Effector memory CD4-positive, alpha-beta T cell (primary cell): ENCODE results near the gene LYSMD2.

Experiments used
- DNase-seq, 3 donors: peaks; one replicate each; pipeline ENCODE4 v3.0.0-alpha.2; 2020
- H3K27ac ChIP-seq: 2 replicates; pipeline ENCODE4 v1.7.0; 2013; ENCODE audit warnings: mild to moderate bottlenecking, low read length, moderate library complexity; ENCODE audit not compliant: insufficient read depth, poor library complexity, severe bottlenecking
- H3K27me3 ChIP-seq: replicated peaks from 2 replicates; pipeline ENCODE4 v1.7.0; 2013; ENCODE audit warnings: mild to moderate bottlenecking, low read length; ENCODE audit not compliant: insufficient read depth, control insufficient read depth, poor library complexity, severe bottlenecking
- H3K36me3 ChIP-seq: 2 replicates; pipeline ENCODE4 v1.7.0; 2013; ENCODE audit warnings: mild to moderate bottlenecking, low read length, moderate library complexity; ENCODE audit not compliant: control insufficient read depth, insufficient read depth
- H3K4me1 ChIP-seq: 2 replicates; pipeline ENCODE4 v1.7.0; 2013; ENCODE audit warnings: low read length, mild to moderate bottlenecking; ENCODE audit not compliant: control insufficient read depth, insufficient read depth, poor library complexity, severe bottlenecking
- H3K4me3 ChIP-seq: 2 replicates; pipeline ENCODE4 v1.7.0; 2013; ENCODE audit warnings: low read length, low read depth, mild to moderate bottlenecking; ENCODE audit not compliant: insufficient read depth, poor library complexity, severe bottlenecking
- H3K9me3 ChIP-seq: 2 replicates; pipeline ENCODE4 v1.7.0; 2013; ENCODE audit warnings: mild to moderate bottlenecking, low read length, moderate library complexity; ENCODE audit not compliant: control insufficient read depth

Gene LYSMD2

GRCh38 chr15:51754267-51754666 lies 16.8 kb upstream of the LYSMD2 start:
- Histone ChIP-seq H3K27me3 (no peaks in the 10 kb centered on the region), H3K4me3 (no peak overlapping the region), H3K4me1 (no peaks in the 10 kb centered on the region), H3K27ac (no peak overlapping the region), H3K36me3 (no peaks in the 10 kb centered on the region), H3K9me3 (no peaks in the 10 kb centered on the region)
- DNase-seq = no peak

- Histone ChIP-seq H3K36me3 (no peaks in the 10 kb centered on the region), H3K9me3 (no peaks in the 10 kb centered on the region)
Measured at GRCh38 chr15:51752888-51753287, 15.4 kb upstream of the LYSMD2 start.

GRCh38 chr15:51751697-51752683 lies 14.5 kb upstream of the LYSMD2 start:
- no peak overlapping the region for H3K27ac ChIP-seq
- H3K4me1 ChIP-seq = no peaks in the 10 kb centered on the region
- H3K9me3 ChIP-seq = no peaks in the 10 kb centered on the region
- peak overlapping the region; percentile 57 for H3K4me3 ChIP-seq
- DNase-seq = no peak
- no peaks in the 10 kb centered on the region for H3K36me3 ChIP-seq
- H3K27me3 ChIP-seq = no peaks in the 10 kb centered on the region

More at GRCh38 chr15:51752888-51753287, 15.4 kb upstream of the LYSMD2 start:
- Histone ChIP-seq H3K27me3 (no peaks in the 10 kb centered on the region), H3K27ac (no peak overlapping the region), H3K4me3 (no peak overlapping the region), H3K4me1 (no peaks in the 10 kb centered on the region)
- DNase-seq = no peak

GRCh38 chr15:51750792-51751696 lies 13.6 kb upstream of the LYSMD2 start, which contains the start of gene TMOD2:
Gene TMOD2 (plus strand): TSS chr15:51751597. CDS start chr15:51766442, 14,845 bp downstream.
- Histone ChIP-seq H3K4me1 (no peaks in the 10 kb centered on the region), H3K36me3 (no peaks in the 10 kb centered on the region), H3K27ac (no peak within 1 kb of the TSS), H3K9me3 (no peaks in the 10 kb centered on the region), H3K27me3 (no peaks in the 10 kb centered on the region), H3K4me3 (peak within 1 kb of the TSS; percentile 57)
- DNase-seq = peak; percentile 15 to 25 (median 24)

- H3K27ac ChIP-seq = no peak overlapping the region
- H3K36me3 ChIP-seq = no peaks in the 10 kb centered on the region
- H3K4me3 ChIP-seq = no peak overlapping the region
- no peak for DNase-seq
- H3K27me3 ChIP-seq = no peaks in the 10 kb centered on the region
- no peaks in the 10 kb centered on the region for H3K9me3 ChIP-seq
- H3K4me1 ChIP-seq = no peaks in the 10 kb centered on the region
Measured at GRCh38 chr15:51750186-51750585, 12.7 kb upstream of the LYSMD2 start.

GRCh38 chr15:51749307-51749706 lies 11.9 kb upstream of the LYSMD2 start:
- no peak overlapping the region for H3K4me3 ChIP-seq

GRCh38 chr15:51739061-51739712 lies 1.7 kb upstream of the LYSMD2 start:
- Histone ChIP-seq H3K27ac (peak overlapping the region; percentile 83), H3K4me3 (no peak overlapping the region), H3K4me1 (peaks cover 33% of the 10 kb centered on the region), H3K27me3 (no peaks in the 10 kb centered on the region), H3K36me3 (no peaks in the 10 kb centered on the region), H3K9me3 (no peaks in the 10 kb centered on the region)
- no peak for DNase-seq

More at GRCh38 chr15:51749307-51749706, 11.9 kb upstream of the LYSMD2 start:
- DNase-seq = no peak
- Histone ChIP-seq H3K27me3 (no peaks in the 10 kb centered on the region), H3K4me1 (no peaks in the 10 kb centered on the region), H3K36me3 (no peaks in the 10 kb centered on the region), H3K27ac (no peak overlapping the region), H3K9me3 (no peaks in the 10 kb centered on the region)

- H3K27ac ChIP-seq = peak overlapping the region; percentile 83
- peaks cover 35% of the 10 kb centered on the region for H3K4me1 ChIP-seq
- no peaks in the 10 kb centered on the region for H3K36me3 ChIP-seq
- H3K27me3 ChIP-seq = no peaks in the 10 kb centered on the region
- no peak for DNase-seq
- no peaks in the 10 kb centered on the region for H3K9me3 ChIP-seq
- H3K4me3 ChIP-seq = no peak overlapping the region
Measured at GRCh38 chr15:51738553-51738952, 1.1 kb upstream of the LYSMD2 start.

GRCh38 chr15:51736751-51737521 lies 519 bp downstream of the LYSMD2 start:
- DNase-seq = peak; percentile 43 to 51 (median 45)
- H3K36me3 ChIP-seq = no peaks in the 10 kb centered on the region
- H3K27me3 ChIP-seq = no peaks in the 10 kb centered on the region
- H3K4me1 ChIP-seq = peaks cover 51% of the 10 kb centered on the region
- H3K4me3 ChIP-seq = peak overlapping the region; percentile 72
- peak overlapping the region; percentile 83 for H3K27ac ChIP-seq
- H3K9me3 ChIP-seq = no peaks in the 10 kb centered on the region
